Measurements from ENCODE around the gene SNX5. TPM values are rescaled to one million over a fixed set of nuclear protein-coding genes. Genes with fewer than 3 reads are reported as not detected.

Gene SNX5
- polyA plus RNA-seq, 1 donor (not counting 4 experiments of a cell fraction or from before 2014, with no cell fraction given) = 187 TPM

- dilution Hi-C loops (cut with MboI; ENCODE audit: extremely low pct_ligation_motif_present, low sequenced_read_pairs) = no loop called here
Observed at GRCh38 chr20:17925940-17926300, 42.7 kb downstream of the SNX5 start.

GRCh38 chr20:17925141-17925939 lies 43.3 kb downstream of the SNX5 start:
- no peak for FAIRE-seq

More at GRCh38 chr20:17925940-17926300, 42.7 kb downstream of the SNX5 start:
- no peaks in the 10 kb centered on the region for H3K79me2 ChIP-seq (ENCODE audit: control insufficient read depth, insufficient read depth, low read length)
- H2AFZ ChIP-seq (ENCODE audit: control insufficient read depth, low read length) = no peak overlapping the region
- TF ChIP-seq CTCF (optimal IDR thresholded peaks at IDR 0.05 in 1 of 3, IDR thresholded peaks at IDR 0.05 in 1 of 3, conservative IDR thresholded peaks at IDR 0.05 in 1 of 3; ENCODE audit: extremely low read depth in 1 of 3, insufficient read depth in 2 of 3, low read length in 3 of 3) (no peak), EZH2 (IDR thresholded peaks at IDR 0.05; ENCODE audit: low read length) (no peak)
- H4K20me1 ChIP-seq (ENCODE audit: control insufficient read depth, extremely low read depth, insufficient read depth, low read length) = no peaks in the 10 kb centered on the region
- H3K9me3 ChIP-seq (ENCODE audit: control insufficient read depth, low read depth, low read length) = no peaks in the 10 kb centered on the region
- H3K9me1 ChIP-seq (ENCODE audit: control insufficient read depth, extremely low read depth, insufficient read depth, low read length) = no peaks in the 10 kb centered on the region
- H3K4me2 ChIP-seq (ENCODE audit: control insufficient read depth, extremely low read depth, insufficient read depth, low read depth, low read length) = no peak overlapping the region
- H3K27me3 ChIP-seq (ENCODE audit: control insufficient read depth, extremely low read depth, insufficient read depth, low read length) = peaks cover 12% of the 10 kb centered on the region
- H3K4me1 ChIP-seq (ENCODE audit: control insufficient read depth, extremely low read depth, insufficient read depth, low read length) = peaks cover 2% of the 10 kb centered on the region
- no peaks in the 10 kb centered on the region for H3K36me3 ChIP-seq (ENCODE audit: control insufficient read depth in 2 of 2, extremely low read depth in 1 of 2, insufficient read depth in 2 of 2, low read length in 2 of 2)
- H3K4me3 ChIP-seq (ENCODE audit: control insufficient read depth in 2 of 3, extremely low read depth in 1 of 3, insufficient read depth in 2 of 3, low read depth in 1 of 3, low read length in 3 of 3) = no peak overlapping the region
- no peak overlapping the region for H3K27ac ChIP-seq (ENCODE audit: control insufficient read depth, insufficient read depth, low read length)
- no peak for DNase-seq (ENCODE audit: low read depth, low spot score)
- H3K9ac ChIP-seq (ENCODE audit: control insufficient read depth, extremely low read depth, insufficient read depth, low read length) = no peak overlapping the region
- no peak for FAIRE-seq

More at GRCh38 chr20:17925141-17925939, 43.3 kb downstream of the SNX5 start:
- H3K9ac ChIP-seq (ENCODE audit: control insufficient read depth, extremely low read depth, insufficient read depth, low read length) = no peak overlapping the region
- TF ChIP-seq CTCF (optimal IDR thresholded peaks at IDR 0.05 in 1 of 3, IDR thresholded peaks at IDR 0.05 in 1 of 3, conservative IDR thresholded peaks at IDR 0.05 in 1 of 3; ENCODE audit: extremely low read depth in 1 of 3, insufficient read depth in 2 of 3, low read length in 3 of 3) (no peak), EZH2 (IDR thresholded peaks at IDR 0.05; ENCODE audit: low read length) (no peak)
- dilution Hi-C loops (cut with MboI; ENCODE audit: extremely low pct_ligation_motif_present, low sequenced_read_pairs) = no loop called here
- H4K20me1 ChIP-seq (ENCODE audit: control insufficient read depth, extremely low read depth, insufficient read depth, low read length) = no peaks in the 10 kb centered on the region
- peaks cover 2% of the 10 kb centered on the region for H3K4me1 ChIP-seq (ENCODE audit: control insufficient read depth, extremely low read depth, insufficient read depth, low read length)
- H3K27ac ChIP-seq (ENCODE audit: control insufficient read depth, insufficient read depth, low read length) = no peak overlapping the region
- no peaks in the 10 kb centered on the region for H3K9me3 ChIP-seq (ENCODE audit: control insufficient read depth, low read depth, low read length)
- no peak overlapping the region for H3K4me2 ChIP-seq (ENCODE audit: control insufficient read depth, extremely low read depth, insufficient read depth, low read depth, low read length)
- H3K9me1 ChIP-seq (ENCODE audit: control insufficient read depth, extremely low read depth, insufficient read depth, low read length) = no peaks in the 10 kb centered on the region
- DNase-seq (ENCODE audit: low read depth, low spot score) = no peak
- no peaks in the 10 kb centered on the region for H3K79me2 ChIP-seq (ENCODE audit: control insufficient read depth, insufficient read depth, low read length)
- no peaks in the 10 kb centered on the region for H3K36me3 ChIP-seq (ENCODE audit: control insufficient read depth in 2 of 2, extremely low read depth in 1 of 2, insufficient read depth in 2 of 2, low read length in 2 of 2)
- H3K27me3 ChIP-seq (ENCODE audit: control insufficient read depth, extremely low read depth, insufficient read depth, low read length) = peaks cover 12% of the 10 kb centered on the region
- H3K4me3 ChIP-seq (ENCODE audit: control insufficient read depth in 2 of 3, extremely low read depth in 1 of 3, insufficient read depth in 2 of 3, low read depth in 1 of 3, low read length in 3 of 3) = no peak overlapping the region
- no peak overlapping the region for H2AFZ ChIP-seq (ENCODE audit: control insufficient read depth, low read length)

All from keratinocyte (primary cell).